K562 (cell line): ENCODE data around the gene SERPINE3. TPM values are rescaled to one million over a fixed set of nuclear protein-coding genes. Genes with fewer than 3 reads are reported as not detected.

Experiments
- ATAC-seq: fragments of 200-7000 bp; cut with Tn5 transposase; 3 replicates; pipeline ENCODE4 v1.9.1; 2020; ENCODE audit warnings: moderate library complexity
- BruUV-seq: library from RNA; stranded (reverse); fragments of 400-500 nt; replicated peaks from 2 replicates; lab custom pipeline; 2021; lab: Mats Ljungman, UMichigan
- CTCF ChIA-PET: fragments of 300-600 bp; formaldehyde crosslinking; extraction: SDS; loops from one replicate; lab custom pipeline; 2021; ENCODE audit warnings: low intra/inter-chr PET ratio; lab: Yijun Ruan, JAX
- POLR2A ChIA-PET: fragments of 300-600, 350-650 bp; sonication (Branson Sonifier 250); formaldehyde crosslinking; extraction: SDS; loops from one replicate; lab custom pipeline; 2021; ENCODE audit warnings: antibody characterized with exemption, inconsistent platforms; lab: Yijun Ruan, JAX
- DNase-seq, 4 experiments: peaks; one replicate each; pipeline versions ENCODE4 v3.0.0 to v3.0.0-alpha.2; 2011 to 2018; ENCODE audit warnings: low spot score in 3 of 4, mixed read lengths in 3 of 4; ENCODE audit errors: extremely low read depth in 1 of 4
- FAIRE-seq: peaks from 2 replicates; lab custom pipeline; 2011; peaks lifted over from hg19 to GRCh38; lab: Jason Lieb, UNC
- H2AFZ ChIP-seq: 2 replicates; pipeline ENCODE4 v1.6.0; 2011; ENCODE audit warnings: low read depth, low read length, control low read depth, inconsistent platforms
- H3K27ac ChIP-seq: fragments of 200-600 bp; 3 replicates; pipeline ENCODE4 v1.8.0; 2011; ENCODE audit warnings: low read depth, mild to moderate bottlenecking, control low read depth, inconsistent platforms, low read length, moderate library complexity, mixed read lengths; ENCODE audit errors: extremely low read depth
- H3K27me3 ChIP-seq, 2 experiments: fragments of 300-600 bp in 1 of 2; 2 replicates in 1 of 2; 3 replicates in 1 of 2; pipeline versions ENCODE4 v1.6.0 to v1.8.0; 2011; ENCODE audit warnings: inconsistent platforms in 2 of 2, low read length in 2 of 2, mild to moderate bottlenecking in 1 of 2, mixed read lengths in 1 of 2, moderate library complexity in 1 of 2; ENCODE audit not compliant: control insufficient read depth in 2 of 2, insufficient read depth in 2 of 2
- H3K36me3 ChIP-seq: fragments of 300-600 bp; 3 replicates; pipeline ENCODE4 v1.8.0; 2011; ENCODE audit warnings: mild to moderate bottlenecking, low read length, inconsistent platforms; ENCODE audit not compliant: control insufficient read depth, insufficient read depth
- H3K4me1 ChIP-seq, 2 experiments: fragments of 200-600 bp in 1 of 2; replicated peaks in 1 of 2; 2 replicates in 1 of 2; 3 replicates in 1 of 2; pipeline versions ENCODE4 v1.5.1 to v1.8.0; 2011; ENCODE audit warnings: inconsistent platforms in 2 of 2, low read length in 2 of 2, mild to moderate bottlenecking in 1 of 2, mixed read lengths in 1 of 2, moderate library complexity in 1 of 2; ENCODE audit not compliant: control insufficient read depth in 2 of 2, insufficient read depth in 2 of 2
- H3K4me2 ChIP-seq: 2 replicates; pipeline ENCODE4 v1.6.1; 2011; ENCODE audit warnings: low read length, control low read depth, inconsistent platforms, mixed read lengths; ENCODE audit not compliant: insufficient read depth
- H3K4me3 ChIP-seq: fragments of 200-600 bp; sonication (generic), shearing (Covaris generic); 2 replicates; pipeline ENCODE4 v1.5.1; 2016; ENCODE audit warnings: control low read depth, inconsistent platforms
- H3K79me2 ChIP-seq: fragments of 200-600 bp; 3 replicates; pipeline ENCODE4 v1.8.0; 2011; ENCODE audit warnings: low read length, inconsistent platforms; ENCODE audit not compliant: control insufficient read depth, insufficient read depth
- H3K9ac ChIP-seq, 2 experiments: 2 replicates each; pipeline versions ENCODE4 v1.6.0 to v1.6.1; 2011; ENCODE audit warnings: low read depth in 2 of 2, low read length in 2 of 2, control low read depth in 1 of 2, inconsistent platforms in 1 of 2, mild to moderate bottlenecking in 1 of 2, mixed read lengths in 1 of 2; ENCODE audit not compliant: insufficient read depth in 1 of 2
- H3K9me1 ChIP-seq: one replicate; pipeline ENCODE4 v1.6.0; 2011; ENCODE audit warnings: inconsistent platforms, mild to moderate bottlenecking, low read length, moderate library complexity; ENCODE audit not compliant: control insufficient read depth, insufficient read depth
- H3K9me3 ChIP-seq: replicated peaks from 2 replicates; pipeline ENCODE4 v1.5.1; 2011; ENCODE audit warnings: low read depth, low read length, inconsistent platforms; ENCODE audit not compliant: control insufficient read depth, insufficient read depth
- H4K20me1 ChIP-seq: replicated peaks from 2 replicates; pipeline ENCODE4 v1.6.1; 2011; ENCODE audit warnings: low read length, inconsistent platforms, mixed read lengths; ENCODE audit not compliant: control insufficient read depth, insufficient read depth
- CHD1 ChIP-seq: fragments of 200-600 bp; sonication (generic); IDR thresholded peaks from one replicate; pipeline ENCODE4 v1.6.1; 2012; ENCODE audit warnings: mild to moderate bottlenecking, moderate library complexity, low read length, inconsistent platforms
- CTBP1 ChIP-seq: fragments of 450-650 bp; IDR thresholded peaks from 2 replicates; pipeline ENCODE4 v1.6.1; 2016; ENCODE audit warnings: borderline replicate concordance
- GTF2F1 ChIP-seq: IDR thresholded peaks from 2 replicates; pipeline ENCODE4 v1.6.1; 2011; ENCODE audit warnings: low read depth, low read length, improper control_type of control experiment
- HOXB6 ChIP-seq: fragments of 250-450 bp; sonication (Bioruptor Pico); IDR thresholded peaks from 2 replicates; pipeline ENCODE4 v1.5.1; 2022; ENCODE audit warnings: mild to moderate bottlenecking, borderline replicate concordance
- KLF16 ChIP-seq: IDR thresholded peaks from 2 replicates; pipeline ENCODE4 v1.6.1; 2016; ENCODE audit warnings: antibody characterized with exemption
- NFE2 ChIP-seq: IDR thresholded peaks from 2 replicates; pipeline ENCODE4 v1.6.1; 2014; ENCODE audit warnings: antibody characterized with exemption, low read depth
- NR3C1 ChIP-seq: sonication (generic); formaldehyde crosslinking; IDR thresholded peaks from 2 replicates; pipeline ENCODE4 v1.8.1; 2022; ENCODE audit warnings: missing genetic modification reagents
- POLR3G ChIP-seq: IDR thresholded peaks from 2 replicates; pipeline ENCODE4 v1.6.1; 2011; ENCODE audit not compliant: insufficient read length, insufficient replicate concordance; ENCODE audit errors: extremely low read depth
- PRDM10 ChIP-seq: fragments of 450-650 bp; IDR thresholded peaks from 2 replicates; pipeline ENCODE4 v1.6.1; 2018; ENCODE audit not compliant: partially characterized antibody
- PRMT5 ChIP-seq: sonication (generic); formaldehyde crosslinking; IDR thresholded peaks from 2 replicates; pipeline ENCODE4 v1.5.0; 2020; ENCODE audit warnings: missing genetic modification reagents
- SLC30A9 ChIP-seq: fragments of 250-450 bp; sonication (Bioruptor Pico); IDR thresholded peaks from 2 replicates; pipeline ENCODE4 v1.8.0; 2022; ENCODE audit warnings: mild to moderate bottlenecking, moderate library complexity
- TAF1 ChIP-seq: IDR thresholded peaks from 2 replicates; pipeline ENCODE4 v1.6.1; 2011; ENCODE audit warnings: mild to moderate bottlenecking, low read length, moderate library complexity; ENCODE audit not compliant: insufficient read depth, control insufficient read depth, severe bottlenecking; ENCODE audit errors: extremely low read depth
- THRAP3 ChIP-seq: fragments of 450-650 bp; IDR thresholded peaks from 2 replicates; pipeline ENCODE4 v1.6.1; 2016; ENCODE audit warnings: mild to moderate bottlenecking, inconsistent platforms, borderline replicate concordance
- ZC3H8 ChIP-seq: fragments of 450-650 bp; IDR thresholded peaks from 2 replicates; pipeline ENCODE4 v1.6.1; 2017
- ZNF165 ChIP-seq: fragments of 250-450 bp; sonication (Bioruptor Pico); IDR thresholded peaks from 2 replicates; pipeline ENCODE4 v1.4.0; 2020; ENCODE audit warnings: borderline replicate concordance
- ZNF398 ChIP-seq: fragments of 250-450 bp; sonication (Bioruptor Pico); IDR thresholded peaks from 2 replicates; pipeline ENCODE4 v1.8.0; 2021; ENCODE audit warnings: moderate library complexity, mild to moderate bottlenecking, inconsistent platforms
- WGBS: fragments of 100-300 bp; shearing (Covaris generic); methylation state at CpG from one replicate; pipeline ENCODE4 v1.1.6; 2016; ENCODE audit warnings: low coverage, mixed read lengths; ENCODE audit not compliant: insufficient coverage; ENCODE audit errors: missing lambda C conversion rate; 5-methylcytosine and 5-hydroxymethylcytosine counted together
- in situ Hi-C: fragments of 300-500 bp; cut with MboI; formaldehyde crosslinking; loops from 4 replicates; pipeline ENCODE4 v1.15.0; 2018; ENCODE audit warnings: inconsistent platforms, mixed read lengths
- intact Hi-C: fragments of 100-400 bp; cut with micrococcal nuclease; formaldehyde crosslinking; loops from 2 replicates; pipeline ENCODE4 v1.14.2; 2022
- polyA plus RNA-seq, 8 experiments: library from polyadenylated mRNA; depleted of rRNA in 4 of 8; stranded (reverse) in 5 of 8; unstranded in 3 of 8; fragments of >200 nt; fragmentation: Nextera tagmentation in 2 of 8; fragmentation: Illumina TruSeq in 1 of 8; extraction: Ambion mirVana in 2 of 8; extraction: Trizol in 1 of 8; gene quantifications; 2 replicates each; pipeline versions ENCODE4 v1.2.1 to v1.2.3, GENCODE V29; 2011 to 2014; ENCODE audit warnings: inconsistent platforms in 1 of 8, missing spikeins in 1 of 8
- total RNA-seq, 7 experiments: library from RNA; depleted of rRNA in 6 of 7; stranded (reverse); fragments of >200 nt in 6 of 7; fragmentation: Illumina TruSeq in 2 of 7; extraction: Trizol in 2 of 7; gene quantifications; 2 replicates each; pipeline versions ENCODE4 v1.2.1 to v1.2.3, GENCODE V29; 2011 to 2021; ENCODE audit warnings: low replicate concordance in 1 of 7

SERPINE3 gene
- total and polyA plus RNA-seq, 9 of the 15 experiments (the other 6 are each of a cell fraction or from before 2014, with no cell fraction given), result not detected

- Histone ChIP-seq H2AFZ (no peak overlapping the region), H3K79me2 (no peaks in the 10 kb centered on the region), H3K36me3 (no peaks in the 10 kb centered on the region), H4K20me1 (no peaks in the 10 kb centered on the region), H3K4me3 (no peak overlapping the region), H3K9me1 (no peaks in the 10 kb centered on the region), H3K27me3 (peaks cover 5% of the 10 kb centered on the region in 2 experiments; a peak in 4 of 5 replicates), H3K9ac (no peak overlapping the region), H3K4me1 (no peaks in the 10 kb centered on the region), H3K9me3 (no peaks in the 10 kb centered on the region), H3K4me2 (no peak overlapping the region), H3K27ac (no peak overlapping the region)
- ChIA-PET CTCF (no interaction called here), POLR2A (interaction anchor here (0.6 kb wide), 1 partner anchor 133 kb away, joined by 3 read pairs; no protein-coding TSS in a partner anchor)
- intact Hi-C loops (no loop called here), in situ Hi-C loops (no loop called here)
- no peak for ATAC-seq
- FAIRE-seq, result no peak
- DNase-seq, result no peak
- WGBS, result 0% methylated on average over 1 of the region's 1 CpG
- no TSS peak for BruUV-seq
- TF ChIP-seq SLC30A9 (CRISPR knock-in tag), result no peak
- no peak for TF ChIP-seq CHD1
- TF ChIP-seq GTF2F1, result no peak
- no peak for TF ChIP-seq PRDM10
- no peak for TF ChIP-seq HOXB6 (CRISPR knock-in tag)
- TF ChIP-seq NR3C1 (CRISPR knock-in tag), result no peak
- TF ChIP-seq TAF1, result no peak
- TF ChIP-seq POLR3G, result no peak
- no peak for TF ChIP-seq ZNF398
- TF ChIP-seq CTBP1, result no peak
- no peak for TF ChIP-seq ZNF165 (CRISPR knock-in tag)
- no peak for TF ChIP-seq PRMT5 (CRISPR knock-in tag)
- TF ChIP-seq THRAP3, result no peak
- no peak for TF ChIP-seq ZC3H8
- no peak for TF ChIP-seq NFE2
- TF ChIP-seq KLF16, result no peak
Measured at GRCh38 chr13:51313619-51314018, 25.9 kb upstream of the SERPINE3 start.
